SK-N-SH (cell line): Measurements from ENCODE around the gene RIMS4.

Source experiments
- CTCF ChIP-seq: fragments of 200-600 bp; sonication (generic); IDR thresholded peaks from 2 replicates; pipeline ENCODE4 v1.6.1; 2017; ENCODE audit warnings: antibody characterized with exemption, mild to moderate bottlenecking, moderate library complexity
- EZH2phosphoT487 ChIP-seq: fragments of 200-600 bp; sonication (generic); IDR thresholded peaks from 2 replicates; pipeline ENCODE4 v1.6.1; 2017; ENCODE audit warnings: low read depth, mixed run types, mild to moderate bottlenecking, antibody characterized with exemption, moderate library complexity, borderline replicate concordance
- GABPA ChIP-seq: IDR thresholded peaks from 2 replicates; pipeline ENCODE4 v1.4.0; 2012; ENCODE audit warnings: low read depth, mild to moderate bottlenecking
- MAX ChIP-seq: IDR thresholded peaks from 2 replicates; pipeline ENCODE4 v1.4.0; 2012; ENCODE audit warnings: low read depth
- NRF1 ChIP-seq: IDR thresholded peaks from 2 replicates; pipeline ENCODE4 v1.6.1; 2012; ENCODE audit warnings: low read depth, mild to moderate bottlenecking, low read length
- POLR2AphosphoS5 ChIP-seq: IDR thresholded peaks from 2 replicates; pipeline ENCODE4 v1.6.1; 2012; ENCODE audit warnings: low read depth, low read length
- RAD21 ChIP-seq: IDR thresholded peaks from 2 replicates; pipeline ENCODE4 v1.6.1; 2012; ENCODE audit warnings: mild to moderate bottlenecking, low read length
- SIN3A ChIP-seq: IDR thresholded peaks from 2 replicates; pipeline ENCODE4 v1.6.1; 2012; ENCODE audit warnings: low read depth, mild to moderate bottlenecking, low read length, moderate library complexity, borderline replicate concordance
- TAF1 ChIP-seq: IDR thresholded peaks from 2 replicates; pipeline ENCODE4 v1.6.1; 2012; ENCODE audit warnings: low read depth, mild to moderate bottlenecking, low read length, moderate library complexity, borderline replicate concordance

GRCh38 chr20:44703183-44703925, 107.0 kb downstream of the RIMS4 start:
- TF ChIP-seq CTCF (no peak), EZH2phosphoT487 (no peak), RAD21 (no peak), TAF1 (no peak), SIN3A (no peak), MAX (no peak), GABPA (no peak), POLR2AphosphoS5 (no peak), NRF1 (no peak)
